H1 (cell line): ENCODE results near the gene HPRT1. TPM values are rescaled to one million over a fixed set of nuclear protein-coding genes. Genes with fewer than 3 reads are reported as not detected.

Experiments
- CTCF ChIA-PET: fragments of 300-600 bp; sonication (Branson Sonifier 250); formaldehyde crosslinking; loops from one replicate; lab custom pipeline; 2021; ENCODE audit not compliant: partially characterized antibody; lab: Charles Lee
- POLR2A ChIA-PET: fragments of 300-600 bp; sonication (Branson Sonifier 250); formaldehyde crosslinking; loops from one replicate; lab custom pipeline; 2021; ENCODE audit warnings: inconsistent platforms; ENCODE audit not compliant: partially characterized antibody; lab: Charles Lee
- DNase-seq, 2 experiments: peaks; one replicate each; pipeline versions ENCODE4 v3.0.0 to v3.0.0-alpha.2; 2010 to 2022; ENCODE audit warnings: low spot score in 2 of 2, low read depth in 1 of 2, mixed read lengths in 1 of 2
- FAIRE-seq: peaks from 2 replicates; lab custom pipeline; 2011; peaks lifted over from hg19 to GRCh38; lab: Jason Lieb, UNC
- H2AFZ ChIP-seq: 2 replicates; pipeline ENCODE4 v1.8.1; 2012; ENCODE audit warnings: low read length, inconsistent platforms
- H2AK5ac ChIP-seq: 2 replicates; pipeline ENCODE4 v1.6.1; 2013; ENCODE audit warnings: low read depth, low read length
- H2BK120ac ChIP-seq: replicated peaks from 2 replicates; pipeline ENCODE3; 2013; ENCODE audit warnings: low read depth, low read length, inconsistent platforms
- H2BK12ac ChIP-seq: 2 replicates; pipeline ENCODE4 v1.6.1; 2013; ENCODE audit warnings: low read depth, low read length
- H2BK15ac ChIP-seq: 2 replicates; pipeline ENCODE4 v1.6.1; 2013; ENCODE audit warnings: low read length
- H2BK20ac ChIP-seq: 2 replicates; pipeline ENCODE4 v1.6.1; 2013; ENCODE audit warnings: low read length
- H2BK5ac ChIP-seq: 2 replicates; pipeline ENCODE4 v1.6.1; 2013; ENCODE audit warnings: low read depth, low read length
- H3K14ac ChIP-seq: 2 replicates; pipeline ENCODE4 v1.6.1; 2013; ENCODE audit warnings: inconsistent platforms; ENCODE audit not compliant: insufficient read length
- H3K18ac ChIP-seq: 2 replicates; pipeline ENCODE4 v1.6.1; 2013; ENCODE audit warnings: low read length; ENCODE audit errors: extremely low read depth
- H3K23ac ChIP-seq: 2 replicates; pipeline ENCODE4 v1.6.1; 2013; ENCODE audit warnings: inconsistent platforms; ENCODE audit not compliant: insufficient read length
- H3K23me2 ChIP-seq: 2 replicates; pipeline ENCODE4 v1.6.1; 2013; ENCODE audit warnings: low read depth, low read length
- H3K27ac ChIP-seq: 2 replicates; pipeline ENCODE4 v1.6.1; 2011; ENCODE audit warnings: low read depth, low read length, inconsistent platforms
- H3K27me3 ChIP-seq, 4 experiments: replicated peaks in 1 of 4; 1 replicate in 1 of 4; 2 replicates in 3 of 4; pipeline versions ENCODE4 v1.6.1 to v1.8.1; 2011 to 2013; ENCODE audit warnings: low read length in 3 of 4, mild to moderate bottlenecking in 3 of 4, inconsistent platforms in 2 of 4, mixed read lengths in 2 of 4, moderate library complexity in 1 of 4; ENCODE audit not compliant: control insufficient read depth in 3 of 4, insufficient read depth in 3 of 4; ENCODE audit errors: extremely low read depth in 1 of 4
- H3K36me3 ChIP-seq, 4 experiments: 2 replicates each; pipeline versions ENCODE4 v1.6.1 to v1.8.1; 2011 to 2013; ENCODE audit warnings: mild to moderate bottlenecking in 4 of 4, low read length in 3 of 4, moderate library complexity in 2 of 4, control low read depth in 1 of 4, inconsistent platforms in 1 of 4; ENCODE audit not compliant: insufficient read depth in 4 of 4, control insufficient read depth in 2 of 4
- H3K4ac ChIP-seq: replicated peaks from 2 replicates; pipeline ENCODE3; 2013; ENCODE audit warnings: low read length, low read depth, mixed read lengths, inconsistent platforms; ENCODE audit not compliant: insufficient read length
- H3K4me1 ChIP-seq, 4 experiments: replicated peaks in 1 of 4; 1 replicate in 1 of 4; 2 replicates in 3 of 4; pipeline versions ENCODE4 v1.6.1 to v1.8.1; 2011 to 2013; ENCODE audit warnings: low read length in 3 of 4, inconsistent platforms in 2 of 4, mixed read lengths in 1 of 4; ENCODE audit not compliant: insufficient read depth in 4 of 4, control insufficient read depth in 3 of 4
- H3K4me2 ChIP-seq, 2 experiments: 2 replicates each; pipeline versions ENCODE4 v1.6.1 to v1.8.1; 2011 to 2013; ENCODE audit warnings: low read depth in 2 of 2, low read length in 2 of 2, control low read depth in 1 of 2, inconsistent platforms in 1 of 2, mild to moderate bottlenecking in 1 of 2; ENCODE audit not compliant: insufficient read depth in 1 of 2
- H3K4me3 ChIP-seq, 4 experiments: fragments of 200-600, 300-600 bp in 1 of 4; sonication (generic), shearing (Covaris generic), sonication (Bioruptor Twin) in 1 of 4; 2 replicates each; pipeline versions ENCODE4 v1.5.1 to v1.8.1; 2011 to 2016; ENCODE audit warnings: low read length in 4 of 4, low read depth in 3 of 4, control low read depth in 2 of 4, inconsistent platforms in 2 of 4, mild to moderate bottlenecking in 2 of 4, mixed read lengths in 1 of 4, moderate library complexity in 1 of 4; ENCODE audit not compliant: insufficient read depth in 2 of 4; ENCODE audit errors: extremely low read depth in 1 of 4
- H3K56ac ChIP-seq: replicated peaks from 2 replicates; pipeline ENCODE3; 2013; ENCODE audit warnings: low read depth, mild to moderate bottlenecking, mixed read lengths, low read length, inconsistent platforms; ENCODE audit not compliant: insufficient read length
- H3K79me1 ChIP-seq: 2 replicates; pipeline ENCODE4 v1.6.1; 2013; ENCODE audit warnings: low read depth, low read length, control low read depth
- H3K79me2 ChIP-seq, 2 experiments: 2 replicates each; pipeline versions ENCODE4 v1.6.1 to v1.8.1; 2012 to 2013; ENCODE audit warnings: low read length in 2 of 2, mild to moderate bottlenecking in 2 of 2, inconsistent platforms in 1 of 2; ENCODE audit not compliant: insufficient read depth in 2 of 2, control insufficient read depth in 1 of 2
- H3K9ac ChIP-seq, 4 experiments: replicated peaks in 1 of 4; 1 replicate in 1 of 4; 2 replicates in 3 of 4; pipeline versions ENCODE4 v1.6.1 to v1.8.1; 2011 to 2013; ENCODE audit warnings: low read depth in 3 of 4, low read length in 3 of 4, control low read depth in 2 of 4, mild to moderate bottlenecking in 2 of 4, moderate library complexity in 2 of 4, inconsistent platforms in 1 of 4; ENCODE audit errors: extremely low read depth in 1 of 4
- H3K9me3 ChIP-seq, 2 experiments: 2 replicates each; pipeline versions ENCODE4 v1.6.1 to v1.8.1; 2012 to 2013; ENCODE audit warnings: mild to moderate bottlenecking in 2 of 2, moderate library complexity in 2 of 2, control low read depth in 1 of 2, inconsistent platforms in 1 of 2, low read depth in 1 of 2, low read length in 1 of 2, mixed read lengths in 1 of 2; ENCODE audit not compliant: insufficient read depth in 2 of 2
- H4K20me1 ChIP-seq, 2 experiments: replicated peaks in 1 of 2; 2 replicates each; pipeline versions ENCODE3 to v1.8.1; 2011 to 2013; ENCODE audit warnings: inconsistent platforms in 2 of 2, low read length in 2 of 2, mild to moderate bottlenecking in 1 of 2; ENCODE audit not compliant: insufficient read depth in 2 of 2, control insufficient read depth in 1 of 2
- H4K5ac ChIP-seq: 2 replicates; pipeline ENCODE4 v1.6.1; 2013; ENCODE audit warnings: low read length, low read depth, mixed read lengths, inconsistent platforms; ENCODE audit not compliant: insufficient read length
- H4K8ac ChIP-seq: 2 replicates; pipeline ENCODE4 v1.8.0; 2013; ENCODE audit warnings: mild to moderate bottlenecking, moderate library complexity, low read length, inconsistent platforms; ENCODE audit not compliant: insufficient read depth; ENCODE audit errors: extremely low read depth
- H4K91ac ChIP-seq: replicated peaks from 2 replicates; pipeline ENCODE3; 2013; ENCODE audit warnings: low read length, mixed read lengths, inconsistent platforms; ENCODE audit not compliant: insufficient read length
- CHD1 ChIP-seq: IDR thresholded peaks from 2 replicates; pipeline ENCODE4 v1.6.1; 2012; ENCODE audit warnings: low read depth, low read length, improper control_type of control experiment
- EZH2 ChIP-seq: fragments of 200-600 bp; sonication (generic); IDR thresholded peaks from 2 replicates; pipeline ENCODE4 v1.7.1; 2012; ENCODE audit warnings: low read depth, mild to moderate bottlenecking, moderate library complexity, low read length, inconsistent platforms; ENCODE audit not compliant: severe bottlenecking
- RXRA ChIP-seq: IDR thresholded peaks from 2 replicates; pipeline ENCODE4 v1.6.1; 2011; ENCODE audit warnings: low read depth, mild to moderate bottlenecking, low read length, moderate library complexity; ENCODE audit not compliant: insufficient read depth
- SUZ12 ChIP-seq: fragments of 200-600 bp; sonication (generic); IDR thresholded peaks from 2 replicates; pipeline ENCODE4 v1.6.1; 2012; ENCODE audit warnings: mild to moderate bottlenecking, inconsistent platforms, low read length, moderate library complexity, mixed read lengths
- WGBS, 2 experiments: shearing (Covaris generic) in 1 of 2; methylation state at CpG; one replicate each; pipeline versions ENCODE4 v1.1.6 to v1.1.7; 2013 to 2015; ENCODE audit warnings: low lambda C conversion rate in 2 of 2, mixed read lengths in 2 of 2, inconsistent platforms in 1 of 2, low coverage in 1 of 2, missing lambda C conversion rate in 1 of 2; ENCODE audit not compliant: insufficient replicate concordance in 2 of 2, insufficient coverage in 1 of 2, insufficient read length in 1 of 2; ENCODE audit errors: extremely low coverage in 1 of 2, missing lambda C conversion rate in 1 of 2; 5-methylcytosine and 5-hydroxymethylcytosine counted together
- polyA plus RNA-seq, 7 experiments: library from polyadenylated mRNA; depleted of rRNA in 3 of 7; stranded (reverse) in 5 of 7; unstranded in 2 of 7; fragments of >200 nt in 5 of 7; fragments of 200-250 nt in 2 of 7; gene quantifications; 1 replicate in 5 of 7; 2 replicates in 1 of 7; 4 replicates in 1 of 7; pipeline versions ENCODE4 v1.2.1 to v1.2.3, GENCODE V29; 2011 to 2013; ENCODE audit warnings: missing spikeins in 2 of 7, mixed read lengths in 2 of 7
- total RNA-seq: library from RNA; stranded (reverse); fragmentation: NEBNext Ultra II Directional; extraction: Animal tissue kit (Norgen Biotek cat#: 25700); gene quantifications from 2 replicates; pipeline ENCODE4 v1.2.1, GENCODE V29; 2021
- TF ChIP-seq, protein P1 (sequence below): IDR thresholded peaks from 2 replicates; pipeline ENCODE4 v1.6.1; 2011; ENCODE audit warnings: low read depth, mild to moderate bottlenecking, low read length; ENCODE audit not compliant: insufficient read depth

HPRT1 gene
- total and polyA plus RNA-seq, 2 of the 8 experiments (the other 6 are each of a cell fraction or from before 2014, with no cell fraction given) = 16.9 to 49.5 TPM

DNA sequence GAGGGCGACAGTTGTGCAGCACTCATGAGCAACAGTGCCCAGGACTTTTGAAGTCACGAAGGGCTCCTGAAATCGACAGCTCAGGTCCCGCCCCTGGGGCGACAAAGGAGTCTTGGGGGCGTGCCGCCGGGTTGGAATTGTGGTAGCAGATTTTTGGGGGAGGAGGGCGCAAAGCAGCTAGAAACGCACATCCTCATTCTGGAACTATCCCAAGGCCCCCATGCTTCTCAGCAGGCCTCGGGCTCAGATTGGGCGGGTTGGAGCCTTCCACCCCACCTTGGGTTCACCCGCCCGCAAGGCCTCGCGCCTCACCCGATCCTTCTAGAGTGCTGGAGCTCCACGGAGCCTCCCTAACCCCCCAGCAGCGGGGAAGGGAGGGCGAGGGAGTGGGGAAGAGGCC lies 85.5 kb downstream of the HPRT1 start:
- H4K91ac ChIP-seq = no peak overlapping the region
- H3K4me1 ChIP-seq = peaks cover 2 to 22% (median 13%) of the 10 kb centered on the region in 4 experiments; a peak in 6 of 7 replicates
- DNase-seq (no peak), FAIRE-seq (no peak)
- H2BK20ac ChIP-seq = no peak overlapping the region
- no peak overlapping the region; a peak in 1 of 7 replicates for H3K9ac ChIP-seq
- H3K27ac ChIP-seq = no peak overlapping the region
- no peak overlapping the region for H3K14ac ChIP-seq
- H3K23me2 ChIP-seq = peaks cover 14% of the 10 kb centered on the region; the same call in 1 of the 2 replicates
- H3K23ac ChIP-seq = no peak overlapping the region
- no peak overlapping the region for H2BK12ac ChIP-seq
- H3K4me3 ChIP-seq = peak overlapping the region; percentile 14 to 70 (median 47); a peak in 5 of 8 replicates
- ChIA-PET POLR2A (interaction anchor here (0.7 to 0.8 kb wide), 2 partner anchors 24 to 44 kb away, joined by 3 read pairs; no protein-coding TSS in a partner anchor), CTCF (interaction anchor here (0.7 to 2.3 kb wide), 3 partner anchors 25 to 219 kb away, joined by 3 to 10 read pairs (median 5); no protein-coding TSS in a partner anchor)
- H2BK15ac ChIP-seq = no peak overlapping the region
- H3K4ac ChIP-seq = no peak overlapping the region
- H3K18ac ChIP-seq = no peak overlapping the region
- no peak overlapping the region for H3K56ac ChIP-seq
- H4K8ac ChIP-seq = peak overlapping the region; percentile 68
- no peaks in the 10 kb centered on the region for H3K9me3 ChIP-seq
- H2BK5ac ChIP-seq = no peak overlapping the region
- no peak overlapping the region for H2BK120ac ChIP-seq
- 14% methylated on average over 12 of the region's 20 CpGs; no CpG with 5 or more reads in 1 of the 2 experiments for WGBS, 2 experiments
- no peaks in the 10 kb centered on the region for H3K79me1 ChIP-seq
- H4K20me1 ChIP-seq = no peaks in the 10 kb centered on the region
- no peaks in the 10 kb centered on the region for H3K79me2 ChIP-seq
- H3K4me2 ChIP-seq = peak overlapping the region; percentile 71 to 87
- no peak overlapping the region for H2AFZ ChIP-seq
- no peaks in the 10 kb centered on the region for H3K36me3 ChIP-seq
- H4K5ac ChIP-seq = no peak overlapping the region
- H3K27me3 ChIP-seq = peaks cover 17 to 41% (median 33%) of the 10 kb centered on the region in 4 experiments; a peak in 6 of 7 replicates
- no peak overlapping the region for H2AK5ac ChIP-seq
- no peak for TF ChIP-seq CHD1
- TF ChIP-seq, protein P1, sequence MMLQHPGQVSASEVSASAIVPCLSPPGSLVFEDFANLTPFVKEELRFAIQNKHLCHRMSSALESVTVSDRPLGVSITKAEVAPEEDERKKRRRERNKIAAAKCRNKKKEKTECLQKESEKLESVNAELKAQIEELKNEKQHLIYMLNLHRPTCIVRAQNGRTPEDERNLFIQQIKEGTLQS = no peak
- no peak for TF ChIP-seq RXRA
- TF ChIP-seq SUZ12 = peak; percentile 18; the same call in 1 of the 2 replicates
- TF ChIP-seq EZH2 = peak; percentile 20
